Heart right ventricle (tissue), 16 donors: ENCODE data around the gene DNAJC3. TPM values are rescaled to one million over a fixed set of nuclear protein-coding genes. Genes with fewer than 3 reads are reported as not detected.

Source experiments
- ATAC-seq, 8 donors: fragments of 200-7000 bp; cut with Tn5 transposase; one replicate each; pipeline ENCODE4 v1.9.1; 2020; ENCODE audit warnings: mild to moderate bottlenecking in 8 of 8, moderate library complexity in 8 of 8, moderate number of reproducible peaks in 1 of 8
- DNase-seq, 2 donors: peaks; one replicate each; pipeline ENCODE4 v3.0.0-alpha.2; 2020
- H3K27ac ChIP-seq, 10 donors: fragments of 200-600 bp; sonication (generic) in 2 of 10; one replicate each; pipeline versions ENCODE4 v1.5.0 to v1.8.0; 2020 to 2022; ENCODE audit warnings: mild to moderate bottlenecking in 3 of 10
- H3K27me3 ChIP-seq, 7 donors: fragments of 200-600 bp; one replicate each; pipeline ENCODE4 v1.8.0; 2021 to 2022; ENCODE audit warnings: mild to moderate bottlenecking in 2 of 7
- H3K36me3 ChIP-seq, 9 donors: fragments of 200-600 bp; sonication (generic) in 1 of 9; one replicate each; pipeline versions ENCODE4 v1.5.0 to v1.8.0; 2020 to 2022; ENCODE audit warnings: mild to moderate bottlenecking in 2 of 9
- H3K4me1 ChIP-seq, 9 donors: fragments of 200-600 bp; sonication (generic) in 1 of 9; one replicate each; pipeline versions ENCODE4 v1.5.0 to v1.8.0; 2020 to 2022; ENCODE audit warnings: mild to moderate bottlenecking in 4 of 9
- H3K4me3 ChIP-seq, 10 donors: fragments of 200-600 bp; sonication (generic) in 2 of 10; one replicate each; pipeline versions ENCODE4 v1.5.0 to v1.8.0; 2020 to 2022; ENCODE audit warnings: mild to moderate bottlenecking in 7 of 10, moderate library complexity in 2 of 10
- H3K9me3 ChIP-seq, 11 donors: fragments of 200-600 bp in 10 of 11; sonication (generic) in 2 of 11; one replicate each; pipeline versions ENCODE4 v1.5.0 to v1.8.0; 2013 to 2022; ENCODE audit warnings: mild to moderate bottlenecking in 2 of 11, control low read depth in 1 of 11, moderate library complexity in 1 of 11
- CTCF ChIP-seq, 9 donors: fragments of 200-600 bp; sonication (generic) in 2 of 9; IDR thresholded peaks; one replicate each; pipeline versions ENCODE4 v1.5.0 to v1.8.0; 2021 to 2022; ENCODE audit warnings: antibody characterized with exemption in 9 of 9, mild to moderate bottlenecking in 5 of 9, moderate library complexity in 1 of 9
- WGBS, 2 donors: extraction: QIAGEN DNeasy Blood & Tissue Kit; methylation state at CpG; one replicate each; pipeline ENCODE4 v1.1.7; 2013; ENCODE audit warnings: inconsistent platforms in 1 of 2; 5-methylcytosine and 5-hydroxymethylcytosine counted together
- intact Hi-C, 10 donors: fragments of 100-400 bp; cut with DNase I; formaldehyde crosslinking; loops; one replicate each; pipeline versions ENCODE4 v1.11.1 to v1.14.2; 2022
- polyA plus RNA-seq, 2 donors: library from polyadenylated mRNA; stranded (reverse); fragments of 200-250 nt; gene quantifications; one replicate each; pipeline ENCODE4 v1.2.3, GENCODE V29; 2013
- total RNA-seq, 10 donors: library from RNA; stranded (reverse); fragmentation: NEBNext Ultra II Directional in 3 of 10; extraction: Animal tissue kit (Norgen Biotek cat#: 25700) in 3 of 10; gene quantifications; one replicate each; pipeline versions ENCODE4 v1.2.1 to v1.2.4, GENCODE V29; 2021 to 2023
- donor health status: Arrhythmogenic right ventricular cardiomyopathy.
- donor health status: ischemic (EF 13 %, LVEDD 7.1; RV severe dilation, severe dysfunction).
- donor health status: healthy with polysubstance abuse.
- donor health status: DM: no; HTN: yes; CAD: no.
- donor health status: DM: no; HTN: no; CAD: no.
- donor health status: ischemic (EF 25% LVEDD 6.9; RV normal size, moderate dysfunction).
- donor health status: ischemic (EF 25% LVEDD 5.7; RV mildly dilated, moderate dysfunction).
- donor health status: healthy.
- donor health status: DM: yes; HTN: yes; CAD: no.
- donor health status: Ischemic cardiomyopathy.
- donor health status: ischemic (EF 35%, LVEDD 5.7; RV mildly dilated, moderate dysfunction).
- donor health status: nonischemic (EF 11% LVEDD 7.7; RV severe dilation, severe dysfunction).
- donor health status: DM: yes; HTN: yes; CAD: no.
- donor health status: PGD.
- donor health status: ischemic (EF 29% LVEDD 5.4; RV normal size, mild dysfunction).
- donor health status: nonischemic (EF 23%, LVEDD 6.1; RV moderate dilation, normal function).

DNAJC3 gene
- total and polyA plus RNA-seq, 12 donors: 9.3 to 40.9 (median 31.2) TPM

GRCh38 chr13:95706356-95706755, 29.4 kb downstream of the DNAJC3 start:
- WGBS, 2 donors: 93 to 95% methylated on average over 1 of the region's 1 CpG
- DNase-seq (no peak), ATAC-seq (no peak)
- no peaks in the 10 kb centered on the region for H3K9me3 ChIP-seq
- H3K36me3 ChIP-seq: peaks cover 0 to 24% (median 9%) of the 10 kb centered on the region in 9 donors
- TF ChIP-seq CTCF (IDR thresholded peaks at IDR 0.05): no peak
- peaks cover 0 to 58% (median 16%) of the 10 kb centered on the region in 9 donors for H3K4me1 ChIP-seq
- no peak overlapping the region for H3K27ac ChIP-seq
- no peaks in the 10 kb centered on the region for H3K27me3 ChIP-seq
- intact Hi-C loops: no loop called here
- H3K4me3 ChIP-seq: no peak overlapping the region

GRCh38 chr13:95707035-95707434, 30.1 kb downstream of the DNAJC3 start:
- no peaks in the 10 kb centered on the region for H3K27me3 ChIP-seq
- intact Hi-C loops: no loop called here
- 90% methylated on average over 4 of the region's 4 CpGs for WGBS, 2 donors
- H3K36me3 ChIP-seq: peaks cover 0 to 31% (median 14%) of the 10 kb centered on the region in 9 donors
- no peak for DNase-seq
- no peak for TF ChIP-seq CTCF (IDR thresholded peaks at IDR 0.05)
- H3K9me3 ChIP-seq: no peaks in the 10 kb centered on the region
- ATAC-seq: no peak
- no peak overlapping the region for H3K4me3 ChIP-seq
- peaks cover 0 to 58% (median 16%) of the 10 kb centered on the region in 9 donors for H3K4me1 ChIP-seq
- peak overlapping the region in 2 of 10 donors; percentile 7 to 60 for H3K27ac ChIP-seq

- H3K4me1 ChIP-seq: peaks cover 0 to 65% (median 16%) of the 10 kb centered on the region in 9 donors
- ATAC-seq: peak in 6 of 8 donors; percentile 31 to 51 (median 44)
- peak overlapping the region in 2 of 10 donors; percentile 7 to 60 for H3K27ac ChIP-seq
- H3K4me3 ChIP-seq: no peak overlapping the region
- TF ChIP-seq CTCF (IDR thresholded peaks at IDR 0.05): no peak
- no peaks in the 10 kb centered on the region for H3K27me3 ChIP-seq
- DNase-seq: no peak
- 92 to 93% methylated on average over 9 of the region's 9 CpGs for WGBS, 2 donors
- intact Hi-C loops: no loop called here
- H3K36me3 ChIP-seq: peaks cover 0 to 38% (median 20%) of the 10 kb centered on the region in 9 donors
- H3K9me3 ChIP-seq: peaks cover 0 to 3% (median 0%) of the 10 kb centered on the region in 11 donors
Measured at GRCh38 chr13:95707442-95708390, 30.8 kb downstream of the DNAJC3 start.

- no peak for TF ChIP-seq CTCF (IDR thresholded peaks at IDR 0.05)
- WGBS, 2 donors: 83 to 89% methylated on average over 5 of the region's 5 CpGs
- Histone ChIP-seq H3K27ac (peak overlapping the region in 1 of 10 donors; percentile 60), H3K4me1 (peaks cover 0 to 63% (median 15%) of the 10 kb centered on the region in 9 donors), H3K27me3 (no peaks in the 10 kb centered on the region), H3K9me3 (peaks cover 0 to 9% (median 0%) of the 10 kb centered on the region in 11 donors), H3K36me3 (peaks cover 0 to 45% (median 27%) of the 10 kb centered on the region in 9 donors), H3K4me3 (no peak overlapping the region)
- ATAC-seq (no peak), DNase-seq (no peak)
- intact Hi-C loops: no loop called here
Measured at GRCh38 chr13:95708391-95708774, 31.4 kb downstream of the DNAJC3 start.
